GM13976 (cell line): Measurements from ENCODE around the gene UGT1A8.

Experiments used
- DNase-seq: peaks from one replicate; pipeline ENCODE4 v3.0.0; 2012; ENCODE audit warnings: low spot score
- in situ Hi-C: fragments of 300-500 bp; cut with MboI; formaldehyde crosslinking; loops from one replicate; pipeline ENCODE4 v1.12.0; 2022; ENCODE audit warnings: low sequenced_read_pairs, mixed read lengths, inconsistent platforms; ENCODE audit not compliant: unreplicated experiment
- TF ChIP-seq, protein P1 (sequence below): IDR thresholded peaks from 2 replicates; pipeline ENCODE4 v1.5.1; 2012; ENCODE audit warnings: borderline replicate concordance, mild to moderate bottlenecking; ENCODE audit not compliant: insufficient read depth; ENCODE audit errors: extremely low read depth, missing control alignments, control extremely low read depth

Gene UGT1A8

GRCh38 chr2:233821196-233821595, 203.8 kb downstream of the UGT1A8 start:
- in situ Hi-C loops, result no loop called here
- DNase-seq, result no peak
- TF ChIP-seq, protein P1, sequence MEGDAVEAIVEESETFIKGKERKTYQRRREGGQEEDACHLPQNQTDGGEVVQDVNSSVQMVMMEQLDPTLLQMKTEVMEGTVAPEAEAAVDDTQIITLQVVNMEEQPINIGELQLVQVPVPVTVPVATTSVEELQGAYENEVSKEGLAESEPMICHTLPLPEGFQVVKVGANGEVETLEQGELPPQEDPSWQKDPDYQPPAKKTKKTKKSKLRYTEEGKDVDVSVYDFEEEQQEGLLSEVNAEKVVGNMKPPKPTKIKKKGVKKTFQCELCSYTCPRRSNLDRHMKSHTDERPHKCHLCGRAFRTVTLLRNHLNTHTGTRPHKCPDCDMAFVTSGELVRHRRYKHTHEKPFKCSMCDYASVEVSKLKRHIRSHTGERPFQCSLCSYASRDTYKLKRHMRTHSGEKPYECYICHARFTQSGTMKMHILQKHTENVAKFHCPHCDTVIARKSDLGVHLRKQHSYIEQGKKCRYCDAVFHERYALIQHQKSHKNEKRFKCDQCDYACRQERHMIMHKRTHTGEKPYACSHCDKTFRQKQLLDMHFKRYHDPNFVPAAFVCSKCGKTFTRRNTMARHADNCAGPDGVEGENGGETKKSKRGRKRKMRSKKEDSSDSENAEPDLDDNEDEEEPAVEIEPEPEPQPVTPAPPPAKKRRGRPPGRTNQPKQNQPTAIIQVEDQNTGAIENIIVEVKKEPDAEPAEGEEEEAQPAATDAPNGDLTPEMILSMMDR, result no peak

GRCh38 chr2:233821709-233822100, 204.3 kb downstream of the UGT1A8 start:
- TF ChIP-seq, protein P1, result no peak
- DNase-seq, result no peak
- in situ Hi-C loops, result no loop called here

DNA sequence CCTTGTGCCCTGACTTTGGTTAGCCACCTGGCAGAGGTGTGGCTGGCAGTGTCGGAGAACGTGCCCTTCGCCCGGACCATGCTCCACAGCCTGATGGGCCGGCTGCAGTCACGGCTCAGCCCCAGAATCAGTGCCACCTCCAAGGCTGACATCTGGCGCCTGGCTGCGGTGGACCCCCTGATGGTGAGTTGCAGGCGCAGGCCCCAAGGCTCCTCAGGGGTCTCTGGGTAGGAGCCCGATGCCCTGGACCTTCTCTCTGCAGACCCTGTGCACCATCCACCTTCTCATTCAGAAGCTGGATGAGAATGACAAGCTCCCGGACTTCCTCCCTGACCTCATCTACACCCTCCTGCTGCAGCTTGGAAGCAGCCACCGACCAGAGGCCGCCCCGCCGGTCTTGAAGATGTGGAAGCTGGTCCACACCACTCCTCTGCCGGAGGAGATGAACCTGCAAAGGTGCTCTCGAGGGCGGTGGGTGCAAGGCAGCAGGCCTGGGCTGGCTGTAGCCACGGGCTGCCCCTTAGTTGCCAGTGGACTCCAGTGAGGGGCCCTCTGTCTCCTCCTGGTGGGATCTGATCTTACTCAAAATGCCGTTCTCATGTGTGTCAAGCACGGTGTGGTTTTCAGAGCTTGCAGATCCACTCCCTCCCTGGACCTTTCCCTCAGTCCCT, 204.8 kb downstream of the UGT1A8 start:
- no peak for DNase-seq
- in situ Hi-C loops, result no loop called here
- TF ChIP-seq, protein P1, result no peak
